Fibroblast of skin of scalp (primary cell): ENCODE results near the gene PPP1R16B.
"Not testable (repeated sequence)": the region's sequence is repeated elsewhere in the genome, so short reads cannot be mapped to it uniquely, and the experiment has no call there.

ENCODE experiments used
- DNase-seq: peaks from one replicate; pipeline ENCODE4 v3.0.0-alpha.2; 2013

Gene PPP1R16B

DNA sequence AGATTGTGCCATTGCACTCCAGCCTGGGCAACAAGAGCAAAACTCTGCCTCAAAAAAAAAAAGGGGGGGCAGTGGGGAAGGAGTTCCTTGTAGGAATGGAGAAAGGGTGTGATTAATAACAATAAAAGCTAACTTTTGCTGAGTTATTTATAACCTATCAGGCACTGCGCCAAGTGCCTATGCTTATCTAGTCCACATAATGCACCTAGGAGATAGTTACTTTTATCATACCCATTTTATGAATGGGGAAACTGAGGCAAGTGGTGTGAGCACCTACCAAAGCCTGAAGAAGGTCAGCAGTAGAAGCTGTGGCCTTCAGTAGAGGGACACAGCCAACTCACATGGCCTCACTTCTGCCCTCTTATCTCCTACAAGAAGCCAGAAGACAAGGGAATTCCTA, 13.6 kb upstream of the PPP1R16B start:
- DNase-seq, result no peak

DNA sequence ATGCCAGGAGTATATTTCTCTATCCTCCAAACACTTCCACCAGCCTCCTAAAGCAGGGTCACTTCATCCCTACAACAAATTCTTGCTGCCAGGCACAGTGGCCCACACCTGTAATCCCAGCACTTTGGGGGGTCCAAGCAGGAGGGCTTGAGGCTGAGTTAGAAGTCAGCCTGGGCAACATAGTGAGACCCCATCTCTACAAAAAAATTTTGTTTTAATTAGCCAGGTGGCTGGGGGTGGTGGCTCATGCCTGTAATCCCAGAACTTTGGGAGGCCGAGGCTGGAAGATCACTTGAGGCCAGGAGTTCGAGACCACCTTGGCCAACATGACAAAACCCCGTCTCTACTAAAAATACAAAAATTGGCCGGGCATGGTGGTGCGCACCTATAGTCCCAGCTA, 11.4 kb upstream of the PPP1R16B start:
- not testable (repeated sequence) for DNase-seq

DNA sequence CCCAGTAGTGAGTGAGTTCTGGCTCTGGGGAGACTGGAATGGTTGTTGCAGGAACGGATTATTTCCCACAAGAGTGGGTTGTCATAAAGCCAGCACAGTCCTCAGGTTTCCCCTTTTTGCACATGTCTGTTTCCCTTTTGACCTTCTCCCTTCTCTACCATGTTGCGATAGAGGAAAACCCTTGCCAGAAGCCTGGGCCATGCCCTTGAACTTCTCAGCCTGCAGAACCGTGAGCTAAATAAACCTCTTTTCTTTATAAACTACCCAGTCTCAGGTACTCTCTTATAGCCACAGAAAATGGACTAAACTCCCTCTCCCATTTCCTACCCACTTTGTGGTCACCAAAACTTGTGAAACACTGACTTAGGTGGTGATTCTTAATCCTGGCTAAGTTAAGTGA, 7.2 kb upstream of the PPP1R16B start:
- no peak for DNase-seq

DNA sequence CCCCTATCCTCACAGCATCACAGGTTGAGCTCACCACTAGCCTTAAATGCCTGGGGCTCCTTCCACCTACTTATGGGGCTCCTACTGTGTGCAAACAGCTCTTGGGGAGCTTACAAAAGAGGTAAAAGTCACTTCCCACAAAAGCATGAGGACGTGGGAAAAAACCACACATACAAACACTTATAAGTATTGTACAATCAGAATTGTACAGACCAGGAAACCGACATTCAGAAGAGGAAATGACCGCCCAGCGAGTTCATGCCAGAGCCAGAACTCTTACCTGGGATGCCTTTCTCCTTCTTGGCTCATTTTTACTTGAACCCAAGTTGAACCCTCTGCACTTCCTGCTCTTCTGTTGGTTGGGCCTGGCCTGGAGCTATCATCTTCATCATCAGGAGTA, 6.3 kb upstream of the PPP1R16B start:
- no peak for DNase-seq

DNA sequence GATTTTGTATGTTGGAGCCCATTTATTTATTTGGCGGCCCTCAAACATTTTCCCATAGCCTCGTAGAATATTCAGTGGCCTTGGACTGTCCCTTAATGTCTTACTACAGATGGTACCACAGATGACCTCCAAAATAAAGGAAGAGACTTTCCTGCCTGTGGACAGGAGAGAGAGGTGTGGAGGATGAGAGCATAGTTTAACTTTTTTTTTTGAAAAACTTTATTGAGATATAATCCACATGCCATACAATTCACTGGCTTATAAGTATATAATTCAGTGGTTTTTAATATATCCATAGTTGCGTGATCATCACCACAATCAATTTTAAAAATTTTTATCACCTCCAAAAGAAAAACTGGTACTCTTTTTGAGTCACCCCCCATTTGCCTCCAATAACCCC, 4.6 kb upstream of the PPP1R16B start:
- no peak for DNase-seq

DNA sequence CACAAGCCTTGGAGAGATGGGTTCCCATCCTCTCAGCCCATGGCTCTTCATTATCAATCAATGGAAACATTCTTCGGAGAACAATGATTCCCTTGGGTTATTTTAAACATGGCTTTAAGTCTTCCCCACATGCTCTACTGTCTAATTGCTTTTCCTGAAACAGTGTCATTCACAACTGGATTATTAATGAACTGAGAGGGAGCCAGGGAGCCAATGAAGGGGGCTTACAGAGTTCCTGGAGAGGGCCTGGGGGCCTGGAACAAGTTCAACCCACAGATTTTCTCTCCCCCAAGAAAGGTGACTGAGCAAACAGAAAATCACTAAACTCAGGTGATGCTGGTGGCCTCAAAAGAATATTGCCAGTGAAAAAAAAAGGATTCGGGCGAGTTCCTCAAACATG, 1.3 kb upstream of the PPP1R16B start:
- no peak for DNase-seq

DNA sequence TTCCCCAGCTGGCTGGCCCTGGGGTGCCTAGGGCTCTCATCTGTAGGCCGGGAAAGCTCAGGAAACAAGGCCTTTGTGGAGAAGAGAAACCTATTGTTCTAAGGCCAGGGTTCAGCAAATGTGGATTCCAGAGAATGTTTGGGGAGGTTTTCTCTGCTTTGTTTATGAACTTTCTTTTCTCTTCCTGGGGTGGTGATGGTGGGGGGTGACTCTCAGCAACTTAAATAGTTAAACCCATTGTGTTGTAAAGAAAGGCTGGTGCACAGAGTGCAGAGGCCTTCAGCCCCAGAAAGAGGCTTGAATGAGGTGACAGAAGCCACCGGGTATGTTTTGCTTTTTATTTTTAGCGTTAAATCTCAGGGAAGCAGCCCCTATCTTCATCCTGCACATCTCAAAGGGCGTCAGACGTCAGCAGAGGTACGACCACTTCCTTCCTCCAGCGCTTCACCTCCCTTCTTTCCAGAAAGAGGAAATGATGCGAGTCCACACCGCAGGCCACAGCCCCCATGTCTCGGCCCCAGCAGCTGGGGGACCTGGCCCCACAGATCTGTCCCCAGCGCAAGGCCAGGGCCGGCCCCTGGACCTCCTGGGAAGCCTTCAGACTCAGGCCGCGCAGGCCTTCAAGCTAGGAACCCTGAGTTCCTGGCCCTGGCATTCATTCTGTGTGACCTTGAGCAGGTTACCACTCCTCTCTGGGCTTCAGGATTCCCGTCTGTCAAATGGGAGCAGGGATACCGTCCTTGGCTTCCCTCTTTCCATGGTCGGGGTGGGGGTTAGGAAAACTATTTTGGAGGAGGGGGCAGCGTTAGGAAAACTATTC, 605 bp upstream of the PPP1R16B start:
- no peak for DNase-seq

DNA sequence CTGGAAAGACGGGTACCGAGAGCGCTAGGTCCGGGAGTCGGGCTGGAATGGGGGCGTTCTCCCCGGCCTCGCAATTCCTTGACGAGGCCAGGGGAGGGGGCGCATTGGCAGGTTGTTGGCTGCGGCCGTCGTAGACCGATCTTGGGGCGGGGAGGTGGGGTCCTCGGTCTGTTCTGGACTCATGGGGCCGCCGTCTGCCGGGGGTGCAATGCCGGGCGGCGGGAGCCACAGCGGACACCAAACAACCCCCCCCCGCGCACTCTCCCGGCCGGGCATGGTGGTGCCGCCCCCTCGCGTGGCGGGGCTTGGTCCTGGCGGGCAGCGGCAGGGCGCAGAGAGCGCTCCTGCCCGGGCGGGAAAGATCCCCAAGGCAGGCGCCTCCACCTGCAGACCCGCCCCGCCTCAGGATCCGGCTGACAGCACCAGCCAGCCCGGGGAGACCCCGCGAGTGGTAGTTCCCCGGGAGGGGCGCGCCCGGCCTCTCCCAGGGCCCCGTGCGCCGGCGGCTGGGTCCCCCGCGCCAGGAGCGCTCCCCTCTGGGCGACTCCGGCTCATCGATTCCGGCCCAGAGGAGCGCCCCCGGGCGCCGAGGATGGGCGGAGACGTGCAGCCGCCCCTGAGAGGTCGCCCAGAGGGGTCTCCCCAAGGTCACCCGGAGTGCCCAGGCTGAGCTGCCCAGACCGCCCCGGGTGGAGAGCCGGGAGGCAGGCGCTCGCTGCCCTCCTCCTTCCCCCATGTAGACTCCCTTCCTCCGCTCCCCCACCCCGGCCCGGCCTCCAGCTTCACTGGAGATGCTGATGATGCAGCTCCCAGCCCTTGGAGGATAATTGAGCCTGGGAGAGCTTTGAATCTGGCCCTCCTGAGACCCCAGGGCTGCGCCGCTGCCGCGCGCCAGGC, 709 bp downstream of the PPP1R16B start:
- DNase-seq, result no peak

DNA sequence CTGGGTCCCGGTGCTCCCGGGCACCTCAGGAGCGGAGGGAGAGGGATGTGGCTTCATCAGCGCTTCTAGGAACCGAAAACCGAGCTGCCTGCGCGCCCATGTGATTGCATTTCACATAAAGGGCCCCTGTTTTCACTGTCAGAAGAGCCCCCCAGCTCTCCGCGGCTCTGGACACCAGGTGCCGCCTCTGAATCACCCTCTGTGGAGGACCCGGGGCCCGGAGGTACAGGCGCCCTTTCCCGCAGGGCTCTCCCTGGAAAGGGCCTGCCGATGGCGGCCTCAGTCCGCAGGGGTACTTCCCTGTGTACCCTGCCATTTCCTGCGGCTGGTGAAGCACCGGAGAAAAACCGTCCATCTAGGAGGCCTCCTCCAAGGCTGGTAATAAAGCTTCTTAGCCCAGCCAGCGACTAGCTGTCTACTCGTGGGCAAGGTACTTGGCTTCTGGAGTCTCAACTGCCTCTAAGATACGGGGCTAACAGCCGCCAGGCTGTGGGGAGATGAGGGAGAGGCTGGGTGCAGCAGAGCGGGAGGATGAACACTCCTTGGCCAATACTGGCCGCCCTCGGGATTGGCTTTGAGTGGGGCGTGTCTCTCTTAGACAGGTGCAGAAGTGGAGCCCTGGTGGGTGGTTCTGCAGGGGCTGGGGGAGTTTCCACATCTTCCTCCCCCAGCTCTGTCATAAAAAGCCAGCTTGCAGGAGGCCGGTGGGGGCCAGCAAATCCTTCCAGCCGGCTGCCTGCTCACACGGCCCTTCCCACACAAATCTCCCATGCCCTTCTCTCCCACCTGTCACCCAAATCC, 1.6 kb downstream of the PPP1R16B start:
- DNase-seq, result no peak

DNA sequence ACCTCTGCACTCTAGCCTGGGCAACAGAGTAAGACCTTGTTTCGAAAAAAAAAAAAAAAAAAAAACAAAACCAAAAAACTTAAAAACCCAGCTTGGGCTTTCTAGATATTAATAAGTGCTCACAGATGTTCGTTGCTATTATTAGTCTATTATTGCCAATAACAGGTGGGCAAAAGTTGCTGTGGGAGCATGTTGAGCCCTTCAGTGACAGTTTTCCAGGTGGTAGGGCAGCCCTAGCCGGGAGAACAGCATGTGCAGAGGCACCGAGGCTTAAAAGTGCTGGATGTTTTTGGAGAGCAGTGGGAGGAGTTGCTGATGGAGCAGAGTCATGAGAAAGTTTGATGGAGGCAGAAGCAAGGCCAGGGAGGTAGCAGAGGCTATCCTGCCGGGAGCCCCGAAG, 4.4 kb downstream of the PPP1R16B start:
- DNase-seq, result no peak

DNA sequence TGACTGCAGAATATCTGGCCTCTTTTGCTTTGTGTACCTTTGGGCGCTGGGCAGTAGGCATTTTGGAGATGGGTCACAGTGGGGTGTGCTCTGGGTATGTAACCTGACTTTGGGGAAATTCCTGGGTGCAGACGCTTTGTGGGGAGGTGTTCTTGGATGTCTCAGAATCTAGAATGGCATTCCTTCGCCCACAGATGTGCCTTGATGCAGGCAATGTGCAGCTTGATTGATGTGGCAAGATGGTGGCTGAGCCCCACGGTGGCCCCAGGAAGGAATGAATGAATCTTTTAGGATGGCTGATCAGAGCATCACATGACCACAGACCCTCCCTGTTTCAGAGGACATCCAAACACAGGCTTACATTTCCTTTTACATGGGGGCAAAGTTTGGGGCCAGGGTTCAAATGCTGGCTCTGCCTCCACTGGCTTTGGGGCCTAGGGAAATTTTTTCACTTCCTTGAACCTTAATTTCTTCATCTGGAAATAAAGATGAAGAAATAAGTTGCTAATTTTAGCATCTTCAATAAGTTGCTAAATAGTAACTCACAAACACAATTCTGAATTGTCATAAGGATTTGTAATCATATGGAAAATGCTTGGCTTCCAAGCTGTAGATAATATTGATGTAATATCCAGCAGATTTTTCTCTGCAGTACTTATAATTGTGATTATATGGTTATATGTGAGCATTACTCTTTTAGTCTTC, 5.6 kb downstream of the PPP1R16B start:
- DNase-seq, result no peak

DNA sequence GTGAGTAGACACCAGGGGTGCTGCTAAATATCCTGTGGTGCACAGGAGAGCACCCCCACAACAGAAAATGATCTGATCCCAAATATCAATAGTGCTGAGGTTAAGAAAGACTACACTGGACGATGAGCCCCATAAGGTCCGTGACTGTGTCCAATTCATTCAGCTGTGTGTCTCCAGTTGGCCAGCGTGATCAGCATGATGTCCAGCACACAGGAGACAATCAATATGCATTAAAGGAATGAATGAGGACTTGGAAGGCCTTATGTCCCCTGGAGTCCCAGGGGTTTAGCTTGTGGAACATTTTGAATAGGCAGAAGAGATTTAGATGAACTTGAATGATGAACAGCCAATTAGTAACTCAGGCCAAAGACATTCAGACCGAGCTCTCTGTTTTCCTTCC, 6.3 kb downstream of the PPP1R16B start:
- no peak for DNase-seq

DNA sequence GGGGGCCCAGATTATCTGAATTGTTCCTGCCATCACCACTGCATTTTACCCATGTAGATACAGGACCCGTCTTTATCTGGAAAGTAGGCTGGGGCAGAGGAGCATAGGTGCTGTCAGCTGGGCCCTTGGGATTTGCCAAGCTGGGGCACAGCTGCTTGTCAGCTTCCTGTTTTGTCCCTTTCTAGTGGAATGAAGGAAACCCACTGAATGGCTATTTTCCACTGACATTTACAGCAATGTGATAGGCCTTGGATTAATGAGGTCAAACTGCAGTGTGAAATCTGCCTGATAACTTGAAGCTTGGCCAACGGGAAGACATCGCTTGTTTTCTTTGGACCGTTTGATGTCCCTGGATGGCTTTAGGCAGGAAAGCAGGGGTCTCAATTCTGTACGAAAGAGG, 6.7 kb downstream of the PPP1R16B start:
- DNase-seq, result no peak

DNA sequence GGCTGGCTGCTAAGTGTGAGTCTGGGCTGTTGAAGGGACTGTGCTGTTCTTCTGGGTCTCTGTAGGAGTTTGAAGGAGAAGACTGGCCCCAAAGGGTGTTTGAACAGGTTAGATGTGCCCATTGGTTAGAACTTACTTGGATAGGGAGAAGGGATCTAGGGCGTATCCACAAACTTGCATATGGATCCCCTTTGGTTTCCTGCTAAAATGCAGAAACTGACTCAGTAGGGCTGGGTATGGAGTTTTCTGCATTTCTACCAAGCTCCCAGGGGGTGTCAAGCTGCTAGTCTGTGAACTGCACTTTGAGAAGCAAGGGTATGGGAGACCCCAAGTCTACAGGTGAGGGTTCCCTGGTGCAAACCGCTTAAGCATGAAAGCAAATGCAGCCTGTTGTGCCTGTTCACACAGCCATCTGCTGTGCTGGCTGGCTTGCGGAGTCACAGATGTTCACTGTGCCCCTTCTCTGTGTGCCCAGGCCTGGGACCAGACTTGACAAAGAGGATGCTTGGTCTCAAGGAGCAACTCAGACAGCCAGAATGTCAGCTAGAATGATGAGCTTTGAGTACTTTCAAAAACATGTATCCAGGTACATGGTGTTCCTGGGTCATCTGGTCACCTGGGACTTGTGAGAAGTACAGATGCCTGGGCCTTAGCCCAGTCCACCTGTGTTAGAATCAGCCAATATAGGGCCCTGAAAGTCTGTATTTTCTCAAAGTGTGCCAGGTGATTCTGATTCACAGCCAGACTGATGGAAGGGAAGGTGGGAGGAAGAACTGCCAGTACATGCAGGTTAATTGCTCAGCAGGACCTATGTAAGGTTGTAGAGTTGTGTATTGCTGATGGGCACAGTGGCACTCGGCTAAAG, 7.4 kb downstream of the PPP1R16B start:
- no peak for DNase-seq

DNA sequence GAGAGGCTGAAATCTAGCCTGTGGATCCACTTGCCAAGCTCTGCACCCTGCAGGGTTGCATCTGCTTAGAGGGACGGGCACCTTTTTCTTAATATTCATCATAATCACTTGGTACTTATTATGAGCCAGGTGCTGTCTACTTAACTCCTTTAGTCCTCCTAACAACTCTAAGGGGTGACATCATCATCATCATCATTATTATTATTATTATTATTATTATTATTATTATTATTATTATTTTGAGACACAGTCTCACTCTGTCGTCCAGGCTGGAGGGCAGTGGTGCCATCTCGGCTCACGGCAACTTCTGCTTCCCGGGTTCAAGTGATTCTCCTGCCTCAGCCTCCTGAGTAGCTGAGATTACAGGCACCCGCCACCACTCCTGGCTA, 8.1 kb downstream of the PPP1R16B start:
- DNase-seq, result not testable (repeated sequence)

DNA sequence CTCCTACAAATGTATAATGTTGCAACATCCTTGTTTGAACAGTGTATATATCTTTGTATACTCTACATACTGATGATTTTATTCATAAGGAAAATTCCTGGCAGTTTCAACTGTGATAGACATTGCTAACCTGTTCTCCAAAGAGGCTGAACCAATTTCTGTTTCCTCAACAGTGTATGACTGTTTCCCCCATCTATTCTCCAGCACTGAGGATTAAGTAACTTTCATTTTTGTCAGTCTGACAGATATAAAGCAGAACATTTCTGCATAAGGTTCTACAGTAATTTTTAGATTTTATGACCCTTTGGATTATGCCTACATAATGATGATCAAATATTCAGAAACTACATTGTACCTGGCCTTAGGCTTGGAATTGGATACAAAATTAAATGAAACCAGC, 9.9 kb downstream of the PPP1R16B start:
- DNase-seq, result no peak

DNA sequence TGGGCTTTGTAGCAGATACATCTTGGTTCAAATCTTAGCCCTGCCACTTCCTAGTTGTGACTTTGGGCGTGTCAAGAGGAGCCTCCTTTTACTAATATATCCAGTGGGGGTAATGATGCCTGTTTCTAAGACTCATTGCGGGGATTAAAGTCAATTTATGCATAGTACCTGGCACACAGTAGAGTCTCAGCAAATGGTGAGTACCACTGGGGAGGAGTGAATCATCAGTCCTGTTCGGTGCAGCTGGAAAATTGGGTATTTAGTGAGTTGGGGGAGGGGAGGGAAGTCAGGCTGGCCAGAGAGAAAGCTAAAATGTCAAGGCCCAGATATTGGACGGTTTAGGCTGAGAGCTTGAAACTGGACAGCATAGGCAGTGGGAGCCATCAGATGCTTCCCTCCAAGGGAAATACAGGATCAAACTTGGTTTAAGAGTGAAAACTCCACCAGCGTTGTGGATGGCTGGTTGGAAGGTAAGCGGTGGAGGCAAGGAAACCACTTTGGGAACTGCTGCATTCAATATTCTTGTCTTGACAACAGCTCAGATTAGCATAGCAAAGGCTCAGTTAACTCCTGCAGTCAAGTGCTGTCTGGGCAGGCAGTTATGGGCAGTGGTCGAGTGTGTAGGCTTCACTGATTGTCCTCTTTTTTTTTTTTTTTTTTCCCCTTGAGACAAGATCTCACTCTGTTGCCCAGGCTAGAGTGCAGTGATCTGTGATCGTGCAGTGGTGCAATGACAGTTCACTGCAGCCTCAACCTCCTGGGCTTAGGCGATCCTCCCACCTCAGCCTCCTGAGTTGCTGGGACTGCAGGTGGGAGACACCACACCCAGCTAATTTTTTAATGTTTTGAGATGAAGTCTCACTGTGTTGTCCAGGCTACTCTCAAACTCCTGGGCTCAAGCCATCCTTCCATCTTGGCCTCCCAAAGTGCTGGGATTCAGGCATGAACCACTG, 12.9 kb downstream of the PPP1R16B start:
- DNase-seq, result no peak

DNA sequence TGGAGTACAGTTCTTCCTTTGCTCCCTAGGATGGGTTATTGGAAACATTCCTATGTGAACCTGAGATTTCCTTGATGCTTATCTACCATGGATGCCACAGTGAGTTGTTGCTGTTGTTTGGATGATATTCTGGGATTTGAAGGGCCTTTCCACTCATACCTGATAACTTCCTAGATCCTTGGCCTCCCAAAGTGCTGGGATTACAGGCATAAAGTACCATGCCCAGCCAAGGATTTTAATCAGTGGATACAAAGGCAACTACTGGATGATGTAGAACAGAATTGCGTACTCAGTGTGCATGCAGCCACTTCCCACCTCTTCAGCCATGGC, 20.0 kb downstream of the PPP1R16B start:
- no peak for DNase-seq

DNA sequence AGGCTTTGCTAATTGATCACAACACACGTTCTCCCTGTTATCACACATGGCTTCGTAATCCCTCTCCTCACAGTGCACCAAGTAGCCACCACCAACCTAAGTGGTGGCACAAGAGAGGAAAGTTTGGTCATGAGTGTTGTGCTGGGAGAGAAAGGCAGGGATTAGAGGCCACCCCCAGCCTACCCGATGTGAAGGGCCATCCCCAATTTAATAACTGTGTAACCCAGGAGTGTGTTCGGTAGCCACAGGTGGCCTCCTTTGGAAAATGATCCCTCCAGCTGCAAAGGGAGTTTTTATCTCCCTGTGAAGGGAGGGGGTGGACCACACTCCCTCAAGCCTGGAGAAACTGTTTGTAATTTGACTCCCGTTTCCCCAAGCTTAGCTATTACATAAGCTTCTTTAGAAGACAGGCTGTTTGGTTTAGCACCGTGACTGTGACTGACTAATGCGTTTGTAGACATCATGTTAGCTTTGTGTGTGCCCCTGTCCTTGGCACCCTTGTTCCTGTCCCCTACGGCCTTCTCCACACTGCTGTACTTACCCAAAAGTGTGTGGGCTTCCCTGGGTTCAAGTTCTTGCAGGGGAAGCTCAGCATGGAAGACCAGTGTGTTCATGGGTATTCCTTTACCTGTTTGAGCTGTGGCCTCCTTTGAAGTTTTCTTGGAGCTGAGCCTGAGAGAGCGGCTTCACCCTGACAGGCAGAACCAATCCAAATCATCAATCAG, 20.6 kb downstream of the PPP1R16B start:
- DNase-seq, result peak; percentile 13
